ENCODE measurements around the gene MEIKIN. TPM values are rescaled to one million over a fixed set of nuclear protein-coding genes. Genes with fewer than 3 reads are reported as not detected.
A peak's percentile ranks its signal among the peaks of the same experiment; 100 is the strongest.

The MEIKIN gene
- total and polyA plus RNA-seq, 2 experiments from 2014 or later: not detected

- Mint-ChIP-seq H3K4me1 (no peaks in the 10 kb centered on the region; the same call in 2 of the 3 replicates), H3K4me3 (no peak overlapping the region), H3K9me3 (no peaks in the 10 kb centered on the region; the same call in 2 of the 3 replicates), H3K27ac (no peak overlapping the region), H3K27me3 (ENCODE audit: insufficient read depth, low read depth, poor library complexity) (peaks cover 8% of the 10 kb centered on the region), H3K36me3 (ENCODE audit: low read depth) (no peaks in the 10 kb centered on the region)
- H3K4me2 ChIP-seq: no peak overlapping the region
- TF ChIP-seq REST (IDR thresholded peaks at IDR 0.05; ENCODE audit: unreplicated experiment) (peak; percentile 57), ZNF331 (CRISPR knock-in tag; IDR thresholded peaks at IDR 0.05; ENCODE audit: low read depth) (no peak), CREB1 (CRISPR knock-in tag; IDR thresholded peaks at IDR 0.05; ENCODE audit: low read depth) (no peak), JUNB (IDR thresholded peaks at IDR 0.05; ENCODE audit: unreplicated experiment) (no peak), NANOG (IDR thresholded peaks at IDR 0.05; ENCODE audit: borderline replicate concordance) (no peak)
- TF ChIP-seq, protein P1, sequence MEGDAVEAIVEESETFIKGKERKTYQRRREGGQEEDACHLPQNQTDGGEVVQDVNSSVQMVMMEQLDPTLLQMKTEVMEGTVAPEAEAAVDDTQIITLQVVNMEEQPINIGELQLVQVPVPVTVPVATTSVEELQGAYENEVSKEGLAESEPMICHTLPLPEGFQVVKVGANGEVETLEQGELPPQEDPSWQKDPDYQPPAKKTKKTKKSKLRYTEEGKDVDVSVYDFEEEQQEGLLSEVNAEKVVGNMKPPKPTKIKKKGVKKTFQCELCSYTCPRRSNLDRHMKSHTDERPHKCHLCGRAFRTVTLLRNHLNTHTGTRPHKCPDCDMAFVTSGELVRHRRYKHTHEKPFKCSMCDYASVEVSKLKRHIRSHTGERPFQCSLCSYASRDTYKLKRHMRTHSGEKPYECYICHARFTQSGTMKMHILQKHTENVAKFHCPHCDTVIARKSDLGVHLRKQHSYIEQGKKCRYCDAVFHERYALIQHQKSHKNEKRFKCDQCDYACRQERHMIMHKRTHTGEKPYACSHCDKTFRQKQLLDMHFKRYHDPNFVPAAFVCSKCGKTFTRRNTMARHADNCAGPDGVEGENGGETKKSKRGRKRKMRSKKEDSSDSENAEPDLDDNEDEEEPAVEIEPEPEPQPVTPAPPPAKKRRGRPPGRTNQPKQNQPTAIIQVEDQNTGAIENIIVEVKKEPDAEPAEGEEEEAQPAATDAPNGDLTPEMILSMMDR (conservative IDR thresholded peaks at IDR 0.05; ENCODE audit: low read depth in 2 of 2): no peak
- H3K36me3 ChIP-seq (ENCODE audit: insufficient read depth): no peaks in the 10 kb centered on the region
- H3K4me1 ChIP-seq (ENCODE audit: insufficient read depth): no peaks in the 10 kb centered on the region
- no peak overlapping the region for H3K4me3 ChIP-seq
- no peaks in the 10 kb centered on the region for H3F3A ChIP-seq (replicated peaks; ENCODE audit: low read depth)
- H2AFZ ChIP-seq: no peak overlapping the region
- H3K27ac ChIP-seq (ENCODE audit: low read depth): no peak overlapping the region
- DNase-seq (ENCODE audit: low spot score): no peak
- no peak for ATAC-seq
- no peaks in the 10 kb centered on the region for H3K27me3 ChIP-seq (ENCODE audit: insufficient read depth)
- no peaks in the 10 kb centered on the region for H3K79me2 ChIP-seq (replicated peaks; ENCODE audit: insufficient read depth)
- H3K9me2 ChIP-seq (ENCODE audit: insufficient read depth): 0 out of 2 replicates have a peak, but pooled peaks cover 4% of the 10 kb centered on the region
- no peaks in the 10 kb centered on the region for H4K20me1 ChIP-seq (replicated peaks; ENCODE audit: insufficient read depth)
Observed at GRCh38 chr5:131968396-131968954, 23.0 kb upstream of the MEIKIN start.

DNA sequence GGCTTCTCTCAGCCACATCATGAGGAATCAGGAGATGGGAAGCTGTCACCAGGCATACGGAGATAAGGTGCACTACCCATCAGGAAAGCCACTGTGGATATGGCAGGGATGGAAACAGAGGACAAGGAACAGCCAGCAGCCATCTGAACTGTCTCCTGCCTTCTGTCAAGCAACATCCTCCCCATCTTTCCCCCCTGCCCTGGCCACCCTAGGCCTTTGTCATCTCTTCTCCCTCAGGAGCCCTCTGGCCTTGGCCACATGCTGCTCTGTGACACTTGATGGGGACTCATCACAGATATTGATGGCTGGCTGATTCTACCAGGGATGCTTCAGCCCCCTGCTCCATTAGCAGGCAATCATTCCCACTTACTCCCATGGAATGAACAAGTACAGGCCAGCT lies 21.1 kb upstream of the MEIKIN start:
- peaks cover 10% of the 10 kb centered on the region for H3K27me3 Mint-ChIP-seq (ENCODE audit: insufficient read depth, low read depth, poor library complexity)
- H2AFZ ChIP-seq: no peak overlapping the region
- DNase-seq (ENCODE audit: low spot score) (no peak), ATAC-seq (no peak)
- no peaks in the 10 kb centered on the region for H3K36me3 Mint-ChIP-seq (ENCODE audit: low read depth)
- no peaks in the 10 kb centered on the region for H3F3A ChIP-seq (replicated peaks; ENCODE audit: low read depth)
- 0 out of 2 replicates have a peak, but pooled peaks cover 5% of the 10 kb centered on the region for H3K9me2 ChIP-seq (ENCODE audit: insufficient read depth)
- H3K27ac ChIP-seq (ENCODE audit: low read depth): no peak overlapping the region
- no peaks in the 10 kb centered on the region for H4K20me1 ChIP-seq (replicated peaks; ENCODE audit: insufficient read depth)
- H3K9me3 Mint-ChIP-seq: no peaks in the 10 kb centered on the region; the same call in 2 of the 3 replicates
- no peaks in the 10 kb centered on the region for H3K36me3 ChIP-seq (ENCODE audit: insufficient read depth)
- H3K4me3 ChIP-seq: no peak overlapping the region
- H3K79me2 ChIP-seq (replicated peaks; ENCODE audit: insufficient read depth): no peaks in the 10 kb centered on the region
- H3K4me1 Mint-ChIP-seq: no peaks in the 10 kb centered on the region
- no peaks in the 10 kb centered on the region for H3K4me1 ChIP-seq (ENCODE audit: insufficient read depth)
- H3K4me2 ChIP-seq: no peak overlapping the region
- H3K27me3 ChIP-seq (ENCODE audit: insufficient read depth): no peaks in the 10 kb centered on the region
- H3K27ac Mint-ChIP-seq: no peak overlapping the region
- no peak overlapping the region for H3K4me3 Mint-ChIP-seq
- TF ChIP-seq JUNB (IDR thresholded peaks at IDR 0.05; ENCODE audit: unreplicated experiment): no peak
- TF ChIP-seq ZNF331 (CRISPR knock-in tag; IDR thresholded peaks at IDR 0.05; ENCODE audit: low read depth): no peak
- no peak for TF ChIP-seq EZH2phosphoT487 (IDR thresholded peaks at IDR 0.05; ENCODE audit: unreplicated experiment)
- no peak for TF ChIP-seq REST (IDR thresholded peaks at IDR 0.05; ENCODE audit: unreplicated experiment)
